HL-60/S4 (cell line): Measurements from ENCODE around the gene CHN1.

Experiments
- in situ Hi-C: fragments of 300-500 bp; cut with MboI; formaldehyde crosslinking; loops from 2 replicates; pipeline ENCODE4 v1.14.3; 2022; ENCODE audit warnings: low sequenced_read_pairs

Gene CHN1

GRCh38 chr2:174878537-174879147 is 126.5 kb downstream of the CHN1 start:
- in situ Hi-C loops = no loop called here

- in situ Hi-C loops = no loop called here
Measured at GRCh38 chr2:174877751-174878150, 127.4 kb downstream of the CHN1 start.

DNA sequence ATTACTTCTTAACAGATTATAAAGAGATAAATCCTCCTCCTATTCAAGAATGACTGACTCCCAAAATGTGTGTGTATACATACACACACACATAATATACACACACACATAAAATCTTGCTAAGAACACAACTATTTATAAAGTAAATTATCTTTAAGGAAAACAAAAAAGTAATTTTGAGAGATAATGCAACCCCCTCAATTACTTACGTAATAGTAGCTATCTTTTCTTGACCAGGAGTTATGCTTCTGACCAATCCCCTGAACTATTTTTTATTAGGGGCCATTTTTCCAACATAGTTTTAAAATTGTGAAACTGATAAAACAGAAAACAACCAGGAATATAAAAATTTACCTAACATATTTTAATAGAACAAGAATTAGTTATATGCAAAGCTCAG is 127.9 kb downstream of the CHN1 start:
- in situ Hi-C loops = no loop called here

- in situ Hi-C loops = no loop called here
Measured at GRCh38 chr2:174874085-174874484, 131.1 kb downstream of the CHN1 start.

DNA sequence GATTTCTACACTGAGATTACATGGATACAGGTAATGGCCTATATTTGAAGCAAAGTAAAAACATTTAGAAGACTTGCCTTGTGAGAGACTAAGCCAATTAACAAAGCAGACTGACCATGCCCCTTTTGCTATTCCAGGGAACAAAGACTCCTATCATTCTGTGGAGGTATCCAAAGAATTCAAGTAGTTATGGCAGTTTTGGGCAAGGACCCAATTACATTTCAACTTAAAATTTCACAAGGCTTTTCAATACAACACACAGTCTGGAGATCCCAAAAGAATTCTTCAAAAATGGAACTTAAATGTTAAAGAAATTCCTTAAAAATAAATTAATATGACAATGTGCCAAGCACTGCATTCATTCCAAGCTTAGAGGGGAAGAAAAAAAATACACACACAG is 131.7 kb downstream of the CHN1 start:
- in situ Hi-C loops = no loop called here

GRCh38 chr2:174870787-174871186 is 134.4 kb downstream of the CHN1 start:
- in situ Hi-C loops = no loop called here

DNA sequence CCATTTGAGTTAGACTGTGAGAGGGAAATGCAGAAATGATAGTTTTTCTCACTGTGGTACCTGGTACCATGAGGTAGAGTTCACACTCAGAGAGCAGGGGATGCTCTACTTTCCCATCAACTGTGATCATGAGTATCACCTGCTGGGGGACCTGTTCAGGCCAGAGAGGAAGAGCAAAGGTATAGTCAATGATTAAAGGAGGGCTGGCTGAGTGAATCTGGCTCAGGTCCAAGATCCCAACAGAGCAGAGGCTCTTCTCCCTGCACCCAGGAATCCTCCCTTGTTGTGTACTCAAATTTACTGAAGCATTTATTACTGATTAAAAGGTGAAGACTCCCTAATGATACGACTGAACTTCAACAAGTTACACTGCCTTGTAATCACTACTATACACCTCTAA is 136.3 kb downstream of the CHN1 start:
- in situ Hi-C loops = no loop called here

DNA sequence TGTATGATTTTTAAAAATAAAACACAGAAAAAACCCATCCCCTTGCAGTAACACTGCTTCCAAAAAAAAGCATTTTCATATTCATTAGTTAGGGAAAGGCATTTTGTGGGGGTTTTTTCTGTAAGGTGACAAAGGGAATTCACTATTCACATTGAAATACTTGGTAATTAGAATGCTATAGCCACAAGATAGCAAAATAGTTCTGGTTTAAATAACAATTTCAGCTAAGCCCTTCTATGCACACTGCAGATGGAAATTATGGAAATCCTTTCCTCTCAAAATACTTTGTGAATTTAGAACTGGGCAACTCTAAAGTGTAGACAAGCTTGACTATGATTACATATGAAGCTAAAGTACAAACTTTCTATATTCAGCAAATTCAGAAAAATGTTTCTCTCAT is 138.8 kb downstream of the CHN1 start:
- in situ Hi-C loops = no loop called here

DNA sequence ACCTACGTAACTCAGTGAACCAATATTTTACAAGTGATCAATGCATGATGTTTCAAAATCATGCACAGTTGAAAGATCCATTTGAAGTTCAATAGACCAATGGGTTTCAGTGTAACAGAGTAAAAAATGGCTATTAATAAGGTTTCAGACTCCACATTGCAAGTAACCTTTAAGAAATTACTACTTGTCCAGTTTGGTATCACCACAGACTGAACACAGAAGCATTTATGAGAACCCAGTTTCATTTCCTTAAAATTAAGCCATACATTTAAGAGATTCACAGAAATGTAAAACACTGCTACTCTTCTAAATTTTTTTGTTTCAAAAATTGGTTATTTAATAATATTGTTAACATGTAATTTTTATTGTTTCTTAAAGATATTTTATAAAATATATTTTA is 142.0 kb downstream of the CHN1 start:
- in situ Hi-C loops = no loop called here

DNA sequence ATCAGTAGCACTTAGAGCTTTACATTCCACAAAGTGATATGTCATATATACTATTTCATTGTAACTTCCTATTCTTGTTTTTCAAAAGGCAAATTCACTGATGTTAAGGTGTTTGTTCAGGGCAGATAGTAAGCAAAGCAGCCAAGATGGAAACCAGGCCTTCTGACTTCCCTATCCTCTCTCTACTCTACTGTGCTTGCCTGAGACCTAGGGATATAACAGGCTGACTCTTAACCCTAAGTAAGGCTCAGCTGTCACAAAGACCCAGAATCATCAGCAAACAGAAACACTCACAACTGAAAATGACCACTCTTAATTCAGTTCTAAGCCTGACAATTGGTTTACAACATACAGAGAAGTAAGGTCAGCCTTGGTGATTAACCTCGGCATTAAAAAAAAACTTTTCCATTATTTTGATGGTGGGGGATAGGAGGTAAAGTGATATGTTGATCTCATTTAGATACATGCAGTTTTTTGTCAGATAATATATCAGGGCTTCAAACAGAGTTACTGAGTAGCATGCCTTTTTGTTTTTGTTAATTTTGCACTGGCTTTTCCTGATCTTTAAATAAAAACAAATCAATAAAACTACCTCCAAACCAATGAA is 145.5 kb downstream of the CHN1 start:
- in situ Hi-C loops = no loop called here

GRCh38 chr2:174858745-174859144 is 146.4 kb downstream of the CHN1 start:
- in situ Hi-C loops = no loop called here

- in situ Hi-C loops = no loop called here
Measured at GRCh38 chr2:174856447-174856846, 148.7 kb downstream of the CHN1 start.

DNA sequence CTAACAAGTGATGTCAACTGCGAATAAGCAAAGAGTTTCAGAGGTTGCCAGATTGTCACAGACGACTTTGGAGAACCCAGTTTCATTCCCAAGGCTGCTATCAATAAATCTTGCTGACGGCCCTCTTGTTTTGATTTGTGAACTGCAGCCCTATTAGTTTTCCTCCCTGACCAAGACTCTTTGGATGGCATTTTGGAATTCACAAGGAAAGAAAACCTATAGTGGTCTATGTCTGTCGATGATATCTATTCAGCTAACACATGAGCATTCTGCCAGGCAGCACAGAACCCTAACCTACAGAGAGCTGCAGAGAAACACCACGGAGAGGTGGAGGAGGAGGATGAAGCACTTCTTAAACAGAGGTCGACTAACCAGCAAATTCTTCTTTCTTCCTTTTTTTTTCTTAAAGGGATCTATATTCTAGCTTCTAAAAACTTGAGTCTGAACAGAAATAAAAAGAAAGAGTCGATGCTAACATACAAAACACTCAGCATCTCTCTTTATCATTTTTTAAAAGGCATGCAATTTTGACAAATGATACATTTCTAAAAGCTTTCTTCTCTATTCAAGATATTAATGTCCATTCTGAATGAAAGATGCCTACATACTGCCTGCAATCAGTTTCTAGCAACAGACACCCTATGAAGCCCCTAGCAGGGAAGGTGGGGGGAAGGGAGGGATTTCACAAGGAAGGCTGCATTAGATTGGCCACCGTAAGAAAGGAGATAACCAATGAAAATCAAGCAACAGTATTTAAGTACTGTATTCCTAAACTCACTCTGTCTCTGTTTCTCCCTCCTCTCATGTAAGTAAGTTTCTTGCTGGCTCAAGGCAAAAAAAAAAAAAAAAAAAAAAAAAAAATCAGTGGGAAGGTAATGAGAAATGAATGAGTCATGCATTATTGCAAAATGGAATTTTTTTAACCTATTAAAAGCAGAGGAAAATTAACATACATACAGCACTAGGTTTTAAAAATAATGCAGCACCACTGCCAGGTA is 157.9 kb downstream of the CHN1 start:
- in situ Hi-C loops = no loop called here

- in situ Hi-C loops = no loop called here
Measured at GRCh38 chr2:174846218-174846617, 159.0 kb downstream of the CHN1 start.

GRCh38 chr2:174844295-174844708 is 160.9 kb downstream of the CHN1 start:
- in situ Hi-C loops = no loop called here

DNA sequence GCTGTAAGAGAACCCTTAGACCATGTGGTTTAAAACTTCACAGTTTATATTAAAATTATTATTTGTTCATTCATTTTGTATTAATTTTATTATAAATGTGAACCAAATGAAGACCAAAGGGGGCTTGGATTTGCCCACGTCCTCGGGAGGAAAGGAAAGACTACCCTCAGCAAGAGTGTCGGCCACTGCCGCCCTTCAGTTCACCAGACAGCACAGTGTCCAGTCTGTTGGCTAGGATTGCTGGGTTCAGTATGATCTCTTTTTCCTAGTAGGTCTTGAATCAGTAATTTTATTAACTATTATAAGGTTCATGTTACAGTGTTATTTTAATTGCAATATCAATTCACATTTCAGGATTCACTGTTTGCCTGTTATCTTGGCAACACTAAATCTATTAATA is 162.7 kb downstream of the CHN1 start:
- in situ Hi-C loops = no loop called here

GRCh38 chr2:174841936-174842335 is 163.2 kb downstream of the CHN1 start:
- in situ Hi-C loops = no loop called here

- in situ Hi-C loops = no loop called here
Measured at GRCh38 chr2:174841350-174841749, 163.8 kb downstream of the CHN1 start.

DNA sequence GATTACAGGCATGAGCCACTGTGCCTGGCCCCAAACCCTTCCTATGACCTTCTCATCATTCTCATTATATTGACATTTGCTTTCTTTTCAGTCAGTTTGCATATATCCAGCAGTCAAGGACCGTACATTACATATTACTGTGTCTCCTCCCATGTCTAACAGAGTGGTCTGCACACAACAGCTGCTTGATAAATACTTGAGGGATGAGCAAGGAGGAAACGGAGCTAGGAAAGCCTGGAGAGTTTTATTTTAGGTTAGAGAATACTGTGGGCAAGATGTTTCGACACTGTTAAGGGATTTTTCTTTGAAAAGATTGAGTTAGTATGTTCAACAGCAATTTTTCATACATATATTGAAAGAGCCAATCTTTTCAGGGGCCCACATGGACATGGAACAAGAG is 164.7 kb downstream of the CHN1 start:
- in situ Hi-C loops = no loop called here

DNA sequence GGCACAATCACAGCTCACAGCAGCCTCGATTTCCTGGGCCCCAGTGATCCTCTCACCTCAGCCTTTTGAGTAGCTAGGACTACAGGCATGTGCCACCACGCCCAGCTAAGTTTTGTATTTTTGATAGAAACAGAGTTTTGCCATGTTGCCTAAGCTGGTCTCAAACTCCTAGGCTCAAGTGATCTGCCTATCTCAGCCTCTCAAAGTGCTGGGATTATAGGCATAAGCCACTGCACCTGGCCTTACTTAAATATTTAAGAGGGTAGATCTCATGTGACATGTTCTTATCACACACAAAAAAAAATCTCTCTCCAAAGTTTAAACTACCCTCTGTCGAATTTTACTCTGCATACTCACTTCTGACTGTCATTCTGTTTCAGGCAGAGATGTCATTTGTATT is 165.5 kb downstream of the CHN1 start:
- in situ Hi-C loops = no loop called here

DNA sequence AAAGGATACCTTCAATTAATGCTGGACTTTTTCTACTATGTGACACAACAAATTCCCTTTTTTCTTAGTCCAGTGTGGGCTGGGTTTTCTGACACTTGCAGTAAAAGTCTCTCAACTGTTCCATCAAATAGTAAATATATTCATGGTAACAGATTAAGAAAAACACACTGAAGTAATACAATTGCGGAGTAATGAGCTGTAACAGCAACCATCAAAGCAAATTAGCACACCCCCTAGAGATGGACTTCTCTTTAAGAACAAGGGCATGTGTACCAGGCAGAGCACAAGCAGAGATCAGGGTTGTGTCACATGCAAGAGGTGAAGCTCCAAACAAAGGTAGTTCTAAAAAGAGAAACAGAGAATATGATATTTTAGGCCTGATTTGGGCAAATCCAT is 168.2 kb downstream of the CHN1 start:
- in situ Hi-C loops = no loop called here
